GM12875 (cell line): ENCODE data around the gene NT5C1A.
A peak's percentile ranks its signal among the peaks of the same experiment; 100 is the strongest.

Experiments
- H3K4me3 ChIP-seq: one replicate; pipeline ENCODE4 v1.5.1; 2011; ENCODE audit warnings: low read depth, low read length, control low read depth
- CTCF ChIP-seq: IDR thresholded peaks from 2 replicates; pipeline ENCODE4 v1.5.1; 2011; ENCODE audit warnings: low read depth, mild to moderate bottlenecking, control low read depth, inconsistent platforms, low read length, moderate library complexity, borderline replicate concordance; ENCODE audit not compliant: insufficient read depth

NT5C1A gene

GRCh38 chr1:39676948-39677548 lies 5.1 kb upstream of the NT5C1A start:
- H3K4me3 ChIP-seq: no peak overlapping the region
- TF ChIP-seq CTCF: no peak

GRCh38 chr1:39675220-39675619 lies 3.3 kb upstream of the NT5C1A start:
- H3K4me3 ChIP-seq: no peak overlapping the region
- TF ChIP-seq CTCF: no peak

- no peak overlapping the region for H3K4me3 ChIP-seq
- TF ChIP-seq CTCF: no peak
These were observed 1.3 kb upstream of the NT5C1A start for GRCh38 chr1:39673215-39673614.

DNA sequence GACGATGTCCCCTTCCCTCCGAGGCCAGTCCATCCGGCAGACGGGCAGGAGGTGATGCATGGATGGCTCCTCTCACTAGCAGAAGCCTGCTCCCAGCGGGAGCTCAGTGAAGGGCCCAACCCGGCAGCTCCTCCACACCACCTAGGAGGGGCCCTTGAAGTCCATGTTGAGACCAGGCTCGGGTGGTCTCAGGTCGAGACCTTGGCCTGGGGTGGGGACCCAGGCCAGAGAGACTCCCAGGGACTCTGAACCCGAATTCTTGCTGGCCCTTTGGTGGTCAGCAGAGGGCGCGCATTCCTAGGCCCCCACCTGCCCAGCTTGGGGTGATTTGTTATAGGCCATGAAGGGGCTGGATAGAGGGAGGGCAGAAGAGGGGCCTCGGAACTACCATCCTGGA lies 642 bp upstream of the NT5C1A start:
- peak; percentile 71 for TF ChIP-seq CTCF
- peak overlapping the region; percentile 51 for H3K4me3 ChIP-seq

GRCh38 chr1:39671433-39671792 lies 494 bp downstream of the NT5C1A start:
- no peak for TF ChIP-seq CTCF
- peak overlapping the region; percentile 51 for H3K4me3 ChIP-seq

- no peak for TF ChIP-seq CTCF
- H3K4me3 ChIP-seq: no peak overlapping the region
These were observed 1.2 kb downstream of the NT5C1A start for GRCh38 chr1:39670689-39671088.

DNA sequence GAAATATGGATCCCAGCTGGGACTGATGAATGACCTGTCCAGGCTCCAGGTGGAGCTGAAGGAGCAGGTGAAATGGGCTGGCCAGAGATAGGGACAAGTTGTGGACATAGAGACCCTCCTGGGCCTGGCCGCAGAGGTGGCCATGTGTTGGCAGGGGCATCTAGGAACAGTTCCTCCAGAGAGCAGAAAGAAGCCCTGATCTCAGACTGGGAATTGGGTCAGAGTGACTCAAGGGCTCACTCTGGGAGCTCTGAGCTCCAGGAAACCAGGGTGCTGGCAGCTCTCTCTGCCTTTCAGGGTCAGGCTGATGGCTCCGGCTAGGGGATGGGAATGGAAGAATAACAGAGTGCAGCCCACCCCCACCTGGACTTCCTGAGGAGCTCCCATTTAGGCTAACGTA lies 3.0 kb downstream of the NT5C1A start:
- no peak for TF ChIP-seq CTCF
- no peak overlapping the region for H3K4me3 ChIP-seq
